Fibroblast of pulmonary artery (primary cell): Measurements from ENCODE around the gene PLEKHG2.

Source experiments
- DNase-seq: peaks from one replicate; pipeline ENCODE4 v3.0.0-alpha.2; 2010; ENCODE audit warnings: low read depth
- H3K4me3 ChIP-seq: replicated peaks from 2 replicates; pipeline ENCODE4 v1.5.1; 2011; ENCODE audit warnings: low read depth, mild to moderate bottlenecking, control low read depth, low read length, moderate library complexity
- CTCF ChIP-seq: IDR thresholded peaks from 2 replicates; pipeline ENCODE4 v1.5.1; 2011; ENCODE audit warnings: mild to moderate bottlenecking, control low read depth, low read length, inconsistent platforms; ENCODE audit errors: missing control alignments

The PLEKHG2 gene

GRCh38 chr19:39417463-39418181 is 5.2 kb downstream of the PLEKHG2 start:
- no peak for DNase-seq
- H3K4me3 ChIP-seq = no peak overlapping the region
- no peak for TF ChIP-seq CTCF

- no peak for TF ChIP-seq CTCF
- H3K4me3 ChIP-seq = no peak overlapping the region
- no peak for DNase-seq
Measured at GRCh38 chr19:39419003-39419402, 6.5 kb downstream of the PLEKHG2 start.

GRCh38 chr19:39420769-39421168 is 8.3 kb downstream of the PLEKHG2 start:
- no peak for DNase-seq
- no peak for TF ChIP-seq CTCF
- H3K4me3 ChIP-seq = no peak overlapping the region

GRCh38 chr19:39422020-39422419 is 9.6 kb downstream of the PLEKHG2 start:
- no peak for DNase-seq
- no peak for TF ChIP-seq CTCF
- H3K4me3 ChIP-seq = no peak overlapping the region

GRCh38 chr19:39423258-39424086 is 11.0 kb downstream of the PLEKHG2 start:
- H3K4me3 ChIP-seq = no peak overlapping the region
- TF ChIP-seq CTCF = no peak
- no peak for DNase-seq

GRCh38 chr19:39424934-39425333 is 12.5 kb downstream of the PLEKHG2 start:
- H3K4me3 ChIP-seq = no peak overlapping the region
- DNase-seq = no peak
- TF ChIP-seq CTCF = no peak

GRCh38 chr19:39425744-39426143 is 13.3 kb downstream of the PLEKHG2 start:
- TF ChIP-seq CTCF = no peak
- no peak for DNase-seq
- H3K4me3 ChIP-seq = no peak overlapping the region
